Retinal pigment epithelial cell (primary cell): ENCODE measurements around the gene GLRX2.

Experiments used
- DNase-seq: peaks from one replicate; pipeline ENCODE4 v3.0.0-alpha.2; 2010; ENCODE audit warnings: low read depth
- H3K4me3 ChIP-seq: 2 replicates; pipeline ENCODE4 v1.5.1; 2011; ENCODE audit warnings: mild to moderate bottlenecking, low read length, control low read depth, moderate library complexity
- TF ChIP-seq, protein P1 (sequence below): conservative IDR thresholded peaks from 2 replicates; pipeline ENCODE4 v1.5.1; 2011; ENCODE audit warnings: low read depth, low read length, control low read depth, inconsistent platforms

Gene GLRX2

DNA sequence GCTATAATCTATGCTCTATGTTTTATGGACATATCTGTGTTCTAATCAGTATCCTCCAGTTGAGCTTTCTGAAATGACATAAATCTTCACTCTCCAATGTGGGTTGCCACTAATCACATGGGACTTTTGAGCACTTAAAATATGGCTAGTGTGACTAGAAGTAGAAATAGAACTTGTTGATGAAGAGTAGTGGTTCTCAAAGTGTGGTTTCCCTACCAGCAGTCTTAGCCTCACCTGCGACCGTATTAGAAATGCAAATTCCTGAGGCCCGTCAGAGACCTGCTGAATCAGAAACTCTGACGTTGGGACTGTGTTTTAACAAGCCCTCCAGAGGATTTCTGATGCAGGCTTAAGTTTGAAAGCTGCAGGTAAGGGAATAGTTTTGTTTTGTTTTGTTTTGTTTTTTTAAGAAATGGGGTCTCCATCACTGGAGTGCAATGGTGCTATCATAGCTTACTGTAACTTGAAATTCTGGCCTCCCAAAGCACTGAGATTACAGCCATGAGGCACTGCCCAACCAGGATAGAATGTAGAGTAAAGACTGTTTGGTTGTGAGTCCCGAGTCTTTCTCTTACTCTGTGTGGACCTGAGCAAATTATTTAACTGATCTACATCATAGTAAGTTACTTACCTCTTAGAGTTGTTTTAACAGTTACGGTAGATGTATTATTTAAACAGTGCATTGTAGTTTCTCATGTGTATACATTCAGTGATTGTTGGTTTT lies 21.7 kb downstream of the GLRX2 start:
- TF ChIP-seq, protein P1, sequence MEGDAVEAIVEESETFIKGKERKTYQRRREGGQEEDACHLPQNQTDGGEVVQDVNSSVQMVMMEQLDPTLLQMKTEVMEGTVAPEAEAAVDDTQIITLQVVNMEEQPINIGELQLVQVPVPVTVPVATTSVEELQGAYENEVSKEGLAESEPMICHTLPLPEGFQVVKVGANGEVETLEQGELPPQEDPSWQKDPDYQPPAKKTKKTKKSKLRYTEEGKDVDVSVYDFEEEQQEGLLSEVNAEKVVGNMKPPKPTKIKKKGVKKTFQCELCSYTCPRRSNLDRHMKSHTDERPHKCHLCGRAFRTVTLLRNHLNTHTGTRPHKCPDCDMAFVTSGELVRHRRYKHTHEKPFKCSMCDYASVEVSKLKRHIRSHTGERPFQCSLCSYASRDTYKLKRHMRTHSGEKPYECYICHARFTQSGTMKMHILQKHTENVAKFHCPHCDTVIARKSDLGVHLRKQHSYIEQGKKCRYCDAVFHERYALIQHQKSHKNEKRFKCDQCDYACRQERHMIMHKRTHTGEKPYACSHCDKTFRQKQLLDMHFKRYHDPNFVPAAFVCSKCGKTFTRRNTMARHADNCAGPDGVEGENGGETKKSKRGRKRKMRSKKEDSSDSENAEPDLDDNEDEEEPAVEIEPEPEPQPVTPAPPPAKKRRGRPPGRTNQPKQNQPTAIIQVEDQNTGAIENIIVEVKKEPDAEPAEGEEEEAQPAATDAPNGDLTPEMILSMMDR, result no peak
- no peak for DNase-seq
- H3K4me3 ChIP-seq, result no peak overlapping the region

DNA sequence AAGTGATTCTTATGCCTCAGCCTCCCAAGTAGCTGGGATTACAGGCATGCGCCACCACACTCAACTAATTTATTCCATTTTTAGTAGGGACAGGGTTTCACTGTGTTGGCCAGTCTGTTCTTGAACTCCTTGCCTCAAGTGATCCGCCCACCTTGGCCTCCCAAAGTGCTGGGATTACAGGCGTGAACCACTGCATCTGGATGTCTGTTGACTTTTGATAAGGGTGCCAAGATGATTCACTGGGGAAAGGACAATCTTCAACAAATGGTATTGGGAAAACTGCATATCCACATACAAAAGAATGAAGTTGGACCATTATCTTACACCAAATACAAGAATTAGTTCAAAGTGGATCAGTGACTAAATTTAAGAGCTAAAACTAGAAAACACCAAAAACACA lies 26.0 kb downstream of the GLRX2 start:
- TF ChIP-seq, protein P1, result no peak
- H3K4me3 ChIP-seq, result no peak overlapping the region
- no peak for DNase-seq

DNA sequence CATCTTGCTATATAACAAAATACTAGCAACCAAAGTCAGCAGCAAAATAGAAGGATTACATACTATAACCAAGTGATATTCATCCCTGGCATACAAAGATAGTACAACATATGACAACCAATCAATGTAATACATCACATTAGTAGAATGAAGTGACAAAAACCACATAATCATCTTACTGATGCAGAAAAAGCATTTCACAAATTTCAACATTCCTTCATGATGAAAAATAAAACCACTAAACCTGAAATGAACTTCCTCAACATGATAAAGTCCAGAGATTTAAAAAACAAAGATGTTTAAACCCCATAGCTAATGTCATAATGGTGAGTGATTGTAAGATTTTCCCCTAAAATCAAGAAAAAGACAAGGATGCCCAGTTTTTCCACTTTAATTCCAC lies 27.2 kb downstream of the GLRX2 start:
- H3K4me3 ChIP-seq, result no peak overlapping the region
- DNase-seq, result no peak
- TF ChIP-seq, protein P1, result no peak

DNA sequence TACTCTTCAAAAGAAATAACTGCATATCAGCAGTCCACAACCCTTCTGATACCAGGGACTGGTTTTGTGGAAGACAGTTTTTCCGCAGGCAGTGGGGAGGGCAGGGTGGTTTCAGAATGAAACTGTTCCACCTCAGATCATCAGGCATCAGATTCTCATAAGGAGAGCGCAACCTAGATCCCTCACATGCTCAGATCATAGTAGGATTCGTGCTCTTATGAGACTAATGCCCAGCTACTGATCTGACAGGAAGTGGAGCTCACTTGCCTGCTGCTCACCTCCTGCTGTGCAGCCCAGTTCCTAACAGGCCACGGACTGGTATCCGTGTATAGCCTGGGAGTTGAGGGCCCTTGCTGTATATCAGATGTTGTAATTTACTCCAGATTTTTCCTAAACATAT lies 34.3 kb downstream of the GLRX2 start:
- no peak overlapping the region for H3K4me3 ChIP-seq
- TF ChIP-seq, protein P1, result no peak
- no peak for DNase-seq

DNA sequence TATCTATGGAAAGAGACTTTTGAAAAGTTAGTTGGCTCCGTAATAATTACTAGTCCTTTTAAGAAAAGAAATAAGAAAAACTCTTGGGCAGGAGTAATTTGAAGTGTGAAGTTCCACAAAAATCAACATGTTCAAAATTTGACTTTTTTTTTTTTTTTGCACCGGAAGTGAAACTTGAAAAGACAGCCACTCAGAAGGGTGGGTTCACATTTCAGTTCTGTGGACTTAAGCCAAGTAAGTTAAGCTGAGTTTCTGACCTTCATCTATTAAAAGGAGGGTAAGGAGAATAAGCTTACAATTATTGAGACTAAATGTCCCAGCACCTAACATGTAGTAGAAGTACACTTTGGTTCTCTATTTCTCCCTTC lies 34.8 kb downstream of the GLRX2 start:
- H3K4me3 ChIP-seq, result no peak overlapping the region
- no peak for DNase-seq
- TF ChIP-seq, protein P1, result no peak

DNA sequence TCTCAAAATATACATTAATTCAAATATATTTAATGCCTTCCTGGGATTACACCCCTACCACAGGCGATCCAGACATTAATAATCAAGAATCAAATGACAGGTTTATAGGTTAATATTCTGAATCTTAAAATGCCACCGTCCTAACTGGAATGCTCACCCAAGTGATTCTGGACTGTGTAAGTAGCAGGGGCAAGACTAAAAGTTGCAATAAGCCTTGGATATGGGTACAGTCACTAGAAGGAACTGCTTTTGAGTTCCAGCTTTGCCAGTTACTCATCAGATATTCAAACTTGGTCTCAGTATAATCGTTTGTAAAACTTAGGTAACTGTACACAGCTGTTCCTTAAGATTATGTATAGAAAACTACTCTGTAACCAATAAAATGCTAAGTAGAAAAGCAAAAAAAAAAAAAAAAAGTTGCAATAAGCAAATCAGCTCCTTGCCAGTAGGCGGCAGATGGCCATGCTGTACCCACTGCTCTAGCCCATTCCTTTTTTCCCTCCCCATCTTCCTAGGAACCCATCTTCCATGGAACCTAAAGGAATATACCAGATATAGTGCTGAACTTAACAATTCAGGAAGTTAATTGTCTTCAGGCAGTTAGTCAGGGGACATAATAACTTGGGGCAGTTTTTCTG lies 35.3 kb downstream of the GLRX2 start:
- H3K4me3 ChIP-seq, result no peak overlapping the region
- no peak for DNase-seq
- TF ChIP-seq, protein P1, result peak; percentile 47

DNA sequence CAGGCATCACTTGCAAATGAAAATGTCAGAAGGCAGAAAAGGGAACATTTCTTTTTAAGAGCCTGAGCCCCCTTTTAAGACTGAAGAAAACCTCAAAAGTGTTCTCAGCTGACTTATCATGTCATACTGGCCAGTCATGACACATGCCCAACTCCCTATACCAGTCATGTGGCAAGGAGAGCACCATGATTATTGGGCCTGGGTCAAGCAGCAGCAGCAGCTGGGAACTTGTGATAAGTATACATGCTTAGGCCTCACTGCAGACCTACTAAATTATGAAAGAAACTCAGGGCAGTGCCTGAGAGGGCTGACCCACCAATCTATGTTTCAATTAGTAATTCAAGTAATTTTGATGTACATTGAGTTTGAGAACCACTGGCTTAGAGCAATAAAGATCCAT lies 37.2 kb downstream of the GLRX2 start:
- DNase-seq, result no peak
- H3K4me3 ChIP-seq, result no peak overlapping the region
- TF ChIP-seq, protein P1, result no peak
